HL-60 (cell line): ENCODE measurements around the gene PBRM1.

Experiments
- DNase-seq, 2 experiments: peaks; one replicate each; pipeline ENCODE4 v3.0.0-alpha.2; 2010 to 2020; ENCODE audit warnings: low read depth in 1 of 2, low spot score in 1 of 2
- H3K27ac ChIP-seq: fragments of 250-450 bp; sonication (Bioruptor Pico); replicated peaks from 2 replicates; pipeline ENCODE4 v1.5.1; 2020; ENCODE audit warnings: mild to moderate bottlenecking, moderate library complexity
- H3K27me3 ChIP-seq: fragments of 250-450 bp; sonication (Bioruptor Pico); 2 replicates; pipeline ENCODE4 v1.5.1; 2021; ENCODE audit warnings: mild to moderate bottlenecking, moderate library complexity; ENCODE audit not compliant: insufficient read depth, poor library complexity, severe bottlenecking
- H3K4me3 ChIP-seq: replicated peaks from 2 replicates; pipeline ENCODE4 v1.5.1; 2011; ENCODE audit warnings: mild to moderate bottlenecking, control low read depth, low read length; ENCODE audit not compliant: insufficient read depth
- CTCF ChIP-seq: IDR thresholded peaks from one replicate; pipeline ENCODE4 v1.5.1; 2011; ENCODE audit warnings: low read length, control low read depth, inconsistent platforms; ENCODE audit not compliant: insufficient read depth
- GABPA ChIP-seq: IDR thresholded peaks from 2 replicates; pipeline ENCODE4 v1.6.1; 2012; ENCODE audit warnings: low read depth
- POLR2AphosphoS5 ChIP-seq: IDR thresholded peaks from 2 replicates; pipeline ENCODE4 v1.6.1; 2012; ENCODE audit warnings: low read depth
- REST ChIP-seq: IDR thresholded peaks from 2 replicates; pipeline ENCODE4 v1.6.1; 2012; ENCODE audit warnings: low read depth; ENCODE audit not compliant: insufficient replicate concordance
- SPI1 ChIP-seq: IDR thresholded peaks from 2 replicates; pipeline ENCODE4 v1.6.1; 2012; ENCODE audit warnings: low read depth, mild to moderate bottlenecking, borderline replicate concordance

PBRM1 gene

GRCh38 chr3:52523386-52524257 lies 162.1 kb downstream of the PBRM1 start:
- Histone ChIP-seq H3K27me3 (no peaks in the 10 kb centered on the region), H3K27ac (no peak overlapping the region), H3K4me3 (no peak overlapping the region)
- no peak for DNase-seq
- TF ChIP-seq REST (no peak), POLR2AphosphoS5 (no peak), SPI1 (no peak), CTCF (no peak), GABPA (no peak)

GRCh38 chr3:52522651-52523251 lies 163.0 kb downstream of the PBRM1 start:
- Histone ChIP-seq H3K27me3 (no peaks in the 10 kb centered on the region), H3K27ac (no peak overlapping the region), H3K4me3 (no peak overlapping the region)
- TF ChIP-seq POLR2AphosphoS5 (no peak), CTCF (no peak), REST (no peak), GABPA (no peak), SPI1 (no peak)
- DNase-seq = no peak

- H3K4me3 ChIP-seq = no peak overlapping the region
- TF ChIP-seq POLR2AphosphoS5 = no peak
- TF ChIP-seq REST = no peak
- TF ChIP-seq SPI1 = no peak
- TF ChIP-seq CTCF = no peak
- no peak for TF ChIP-seq GABPA
- no peak overlapping the region for H3K27ac ChIP-seq
- H3K27me3 ChIP-seq = no peaks in the 10 kb centered on the region
- no peak for DNase-seq
Observed at GRCh38 chr3:52521881-52522650, 163.6 kb downstream of the PBRM1 start.
